Activated T-cell treated with anti-CD3 and anti-CD28 coated beads, Interleukin-2, amount 50 U/mL, for 72 hours (primary cell): ENCODE results near the gene UCN3. TPM values are rescaled to one million over a fixed set of nuclear protein-coding genes. Genes with fewer than 3 reads are reported as not detected.
"Not testable (repeated sequence)": the region's sequence is repeated elsewhere in the genome, so short reads cannot be mapped to it uniquely, and the experiment has no call there.

ENCODE experiments used
- ATAC-seq, 2 donors: fragments of 150-1000 bp; cut with Tn5 transposase; replicated peaks in 1 of 2; 2 replicates each; pipeline ENCODE4 v1.10.0; 2021; ENCODE audit warnings: moderate library complexity in 2 of 2, mild to moderate bottlenecking in 1 of 2
- DNase-seq, 2 donors: peaks; one replicate each; pipeline ENCODE4 v3.0.0; 2021 to 2022; ENCODE audit warnings: mixed read lengths in 1 of 2
- H3K27ac Mint-ChIP-seq: one replicate; pipeline ENCODE4 v1.8.0; 2022; ENCODE audit warnings: mild to moderate bottlenecking, moderate library complexity, mixed read lengths
- H3K27me3 Mint-ChIP-seq: one replicate; pipeline ENCODE4 v1.8.0; 2022; ENCODE audit warnings: low read depth, mixed read lengths
- H3K36me3 Mint-ChIP-seq, 2 donors: one replicate each; pipeline ENCODE4 v1.8.0; 2022; ENCODE audit warnings: mixed read lengths in 2 of 2, mild to moderate bottlenecking in 1 of 2; ENCODE audit not compliant: insufficient read depth in 2 of 2
- H3K4me1 Mint-ChIP-seq: one replicate; pipeline ENCODE4 v1.8.0; 2022; ENCODE audit warnings: low read depth, mixed read lengths
- H3K4me3 Mint-ChIP-seq, 2 donors: one replicate each; pipeline ENCODE4 v1.8.0; 2022; ENCODE audit warnings: mild to moderate bottlenecking in 2 of 2, mixed read lengths in 2 of 2, moderate library complexity in 2 of 2
- H3K9me3 Mint-ChIP-seq, 2 donors: one replicate each; pipeline ENCODE4 v1.8.0; 2022; ENCODE audit warnings: mixed read lengths in 2 of 2
- total RNA-seq, 2 donors: library from RNA; stranded (reverse); gene quantifications; one replicate each; pipeline ENCODE4 v1.2.3, GENCODE V29; 2022

Gene UCN3
- total RNA-seq, 2 donors from 2014 or later = not detected

GRCh38 chr10:5373307-5373706, 8.5 kb downstream of the UCN3 start:
- no peak overlapping the region for H3K4me3 Mint-ChIP-seq
- H3K27me3 Mint-ChIP-seq = peaks cover 4% of the 10 kb centered on the region
- H3K27ac Mint-ChIP-seq = no peak overlapping the region
- DNase-seq (no peak), ATAC-seq (no peak)
- peaks cover 8 to 17% of the 10 kb centered on the region in 2 donors for H3K9me3 Mint-ChIP-seq
- no peaks in the 10 kb centered on the region for H3K4me1 Mint-ChIP-seq
- peaks cover 0 to 4% of the 10 kb centered on the region in 2 donors for H3K36me3 Mint-ChIP-seq

- peaks cover 4% of the 10 kb centered on the region for H3K27me3 Mint-ChIP-seq
- no peak for ATAC-seq
- no peak for DNase-seq
- no peak overlapping the region for H3K27ac Mint-ChIP-seq
- H3K4me1 Mint-ChIP-seq = no peaks in the 10 kb centered on the region
- no peak overlapping the region for H3K4me3 Mint-ChIP-seq
- peaks cover 0 to 4% of the 10 kb centered on the region in 2 donors for H3K36me3 Mint-ChIP-seq
- peaks cover 10 to 17% of the 10 kb centered on the region in 2 donors for H3K9me3 Mint-ChIP-seq
Observed at GRCh38 chr10:5373891-5374611, 9.3 kb downstream of the UCN3 start.

- Mint-ChIP-seq H3K27ac (no peak overlapping the region), H3K27me3 (peaks cover 4% of the 10 kb centered on the region)
- ATAC-seq = no peak
Observed at GRCh38 chr10:5376450-5376849, 11.7 kb downstream of the UCN3 start.

GRCh38 chr10:5379202-5379601, 14.4 kb downstream of the UCN3 start:
- not testable (repeated sequence) for DNase-seq, ATAC-seq, H3K4me3 Mint-ChIP-seq, H3K36me3 Mint-ChIP-seq, H3K4me1 Mint-ChIP-seq, H3K27me3 Mint-ChIP-seq, H3K9me3 Mint-ChIP-seq, H3K27ac Mint-ChIP-seq

More at GRCh38 chr10:5376450-5376849, 11.7 kb downstream of the UCN3 start:
- H3K9me3 Mint-ChIP-seq = peaks cover 3 to 6% of the 10 kb centered on the region in 2 donors
- H3K4me1 Mint-ChIP-seq = no peaks in the 10 kb centered on the region
- H3K4me3 Mint-ChIP-seq = no peak overlapping the region
- no peak for DNase-seq
- H3K36me3 Mint-ChIP-seq = peaks cover 0 to 2% of the 10 kb centered on the region in 2 donors

GRCh38 chr10:5380395-5380794, 15.6 kb downstream of the UCN3 start:
- H3K9me3 Mint-ChIP-seq, H3K27me3 Mint-ChIP-seq, H3K27ac Mint-ChIP-seq, H3K4me3 Mint-ChIP-seq, H3K36me3 Mint-ChIP-seq, DNase-seq, H3K4me1 Mint-ChIP-seq, ATAC-seq: not testable (repeated sequence)

GRCh38 chr10:5381187-5381586, 16.4 kb downstream of the UCN3 start:
- Mint-ChIP-seq H3K4me1 (no peaks in the 10 kb centered on the region), H3K27ac (no peak overlapping the region), H3K9me3 (peaks cover 3 to 6% of the 10 kb centered on the region in 2 donors), H3K27me3 (no peaks in the 10 kb centered on the region), H3K36me3 (peaks cover 0 to 2% of the 10 kb centered on the region in 2 donors), H3K4me3 (no peak overlapping the region)
- no peak for ATAC-seq
- DNase-seq = no peak

GRCh38 chr10:5385224-5385623, 20.5 kb downstream of the UCN3 start:
- Mint-ChIP-seq H3K27me3 (peaks cover 5% of the 10 kb centered on the region), H3K27ac (no peak overlapping the region), H3K4me1 (peaks cover 5% of the 10 kb centered on the region), H3K4me3 (no peak overlapping the region), H3K9me3 (peaks cover 8% of the 10 kb centered on the region in 2 donors), H3K36me3 (peaks cover 6 to 9% of the 10 kb centered on the region in 2 donors)
- ATAC-seq = no peak
- no peak for DNase-seq

- Mint-ChIP-seq H3K36me3 (peaks cover 12 to 22% of the 10 kb centered on the region in 2 donors), H3K4me3 (no peak overlapping the region), H3K4me1 (peaks cover 5% of the 10 kb centered on the region), H3K27ac (no peak overlapping the region), H3K27me3 (peaks cover 5% of the 10 kb centered on the region), H3K9me3 (peaks cover 18 to 23% of the 10 kb centered on the region in 2 donors)
- ATAC-seq = peak; percentile 57 to 78
- DNase-seq = no peak
Observed at GRCh38 chr10:5387169-5387568, 22.4 kb downstream of the UCN3 start.

GRCh38 chr10:5390607-5391205, 25.9 kb downstream of the UCN3 start:
- peaks cover 14 to 24% of the 10 kb centered on the region in 2 donors for H3K36me3 Mint-ChIP-seq
- H3K27ac Mint-ChIP-seq = no peak overlapping the region
- no peak for ATAC-seq
- no peak for DNase-seq
- peaks cover 5% of the 10 kb centered on the region for H3K27me3 Mint-ChIP-seq
- no peak overlapping the region for H3K4me3 Mint-ChIP-seq
- H3K4me1 Mint-ChIP-seq = peaks cover 5% of the 10 kb centered on the region
- peaks cover 21 to 23% of the 10 kb centered on the region in 2 donors for H3K9me3 Mint-ChIP-seq

GRCh38 chr10:5391790-5392189, 27.0 kb downstream of the UCN3 start:
- Mint-ChIP-seq H3K27ac (no peak overlapping the region), H3K4me3 (no peak overlapping the region), H3K27me3 (peaks cover 5% of the 10 kb centered on the region), H3K9me3 (peaks cover 21 to 23% of the 10 kb centered on the region in 2 donors), H3K4me1 (peaks cover 5% of the 10 kb centered on the region), H3K36me3 (peaks cover 14 to 24% of the 10 kb centered on the region in 2 donors)
- no peak for DNase-seq
- ATAC-seq = no peak

- Mint-ChIP-seq H3K4me1 (no peaks in the 10 kb centered on the region), H3K4me3 (no peak overlapping the region), H3K36me3 (peaks cover 10 to 21% of the 10 kb centered on the region in 2 donors), H3K27me3 (peaks cover 7% of the 10 kb centered on the region), H3K27ac (no peak overlapping the region), H3K9me3 (peaks cover 17 to 19% of the 10 kb centered on the region in 2 donors)
- no peak for ATAC-seq
- no peak for DNase-seq
Observed at GRCh38 chr10:5393529-5393928, 28.8 kb downstream of the UCN3 start.

GRCh38 chr10:5395168-5395567, 30.4 kb downstream of the UCN3 start:
- H3K36me3 Mint-ChIP-seq = peaks cover 5 to 18% of the 10 kb centered on the region in 2 donors
- peaks cover 13 to 14% of the 10 kb centered on the region in 2 donors for H3K9me3 Mint-ChIP-seq

GRCh38 chr10:5396556-5397300, 32.0 kb downstream of the UCN3 start:
- Mint-ChIP-seq H3K9me3 (peaks cover 2 to 5% of the 10 kb centered on the region in 2 donors), H3K27ac (no peak overlapping the region), H3K27me3 (peaks cover 18% of the 10 kb centered on the region), H3K4me3 (no peak overlapping the region), H3K36me3 (peaks cover 2 to 3% of the 10 kb centered on the region in 2 donors), H3K4me1 (no peaks in the 10 kb centered on the region)
- DNase-seq (no peak), ATAC-seq (no peak)

More at GRCh38 chr10:5395168-5395567, 30.4 kb downstream of the UCN3 start:
- H3K27me3 Mint-ChIP-seq = peaks cover 18% of the 10 kb centered on the region
- no peak for ATAC-seq
- no peak overlapping the region for H3K27ac Mint-ChIP-seq
- DNase-seq = no peak
- no peaks in the 10 kb centered on the region for H3K4me1 Mint-ChIP-seq
- H3K4me3 Mint-ChIP-seq = no peak overlapping the region
